ENCODE results near the gene KIF13A.
"Not testable (repeated sequence)": the region's sequence is repeated elsewhere in the genome, so short reads cannot be mapped to it uniquely, and the experiment has no call there.

The KIF13A gene

GRCh38 chr6:17935188-17936149 lies 52.0 kb downstream of the KIF13A start:
- no peak for FAIRE-seq

GRCh38 chr6:17933716-17934115 lies 53.7 kb downstream of the KIF13A start:
- DNase-seq (ENCODE audit: insufficient read length, low spot score) (no peak), FAIRE-seq (no peak)

More at GRCh38 chr6:17935188-17936149, 52.0 kb downstream of the KIF13A start:
- DNase-seq (ENCODE audit: insufficient read length, low spot score), result no peak

- FAIRE-seq (no peak), DNase-seq (ENCODE audit: insufficient read length, low spot score) (no peak)
These were observed 55.0 kb downstream of the KIF13A start for GRCh38 chr6:17932330-17932852.

GRCh38 chr6:17931227-17931626 lies 56.2 kb downstream of the KIF13A start:
- no peak for FAIRE-seq

GRCh38 chr6:17930321-17930993 lies 57.0 kb downstream of the KIF13A start:
- DNase-seq (ENCODE audit: insufficient read length, low spot score), result no peak
- FAIRE-seq, result no peak

More at GRCh38 chr6:17931227-17931626, 56.2 kb downstream of the KIF13A start:
- no peak for DNase-seq (ENCODE audit: insufficient read length, low spot score)

- FAIRE-seq (no peak), DNase-seq (ENCODE audit: insufficient read length, low spot score) (no peak)
These were observed 58.7 kb downstream of the KIF13A start for GRCh38 chr6:17928514-17929430.

- FAIRE-seq (no peak), DNase-seq (ENCODE audit: insufficient read length, low spot score) (no peak)
These were observed 59.7 kb downstream of the KIF13A start for GRCh38 chr6:17927705-17928104.

- FAIRE-seq (no peak), DNase-seq (ENCODE audit: insufficient read length, low spot score) (no peak)
These were observed 64.0 kb downstream of the KIF13A start for GRCh38 chr6:17923401-17923863.

GRCh38 chr6:17921454-17921853 lies 66.0 kb downstream of the KIF13A start:
- FAIRE-seq (no peak), DNase-seq (ENCODE audit: insufficient read length, low spot score) (no peak)

- DNase-seq (ENCODE audit: insufficient read length, low spot score) (no peak), FAIRE-seq (no peak)
These were observed 67.9 kb downstream of the KIF13A start for GRCh38 chr6:17919496-17919895.

GRCh38 chr6:17917837-17918763 lies 69.3 kb downstream of the KIF13A start:
- DNase-seq (ENCODE audit: insufficient read length, low spot score) (no peak), FAIRE-seq (no peak)

- no peak for DNase-seq (ENCODE audit: insufficient read length, low spot score)
- no peak for FAIRE-seq
These were observed 72.8 kb downstream of the KIF13A start for GRCh38 chr6:17914651-17915050.

- FAIRE-seq (no peak), DNase-seq (ENCODE audit: insufficient read length, low spot score) (no peak)
These were observed 74.9 kb downstream of the KIF13A start for GRCh38 chr6:17912521-17912920.

GRCh38 chr6:17911656-17912055 lies 75.8 kb downstream of the KIF13A start:
- not testable (repeated sequence) for FAIRE-seq

GRCh38 chr6:17910189-17910588 lies 77.2 kb downstream of the KIF13A start:
- no peak for DNase-seq (ENCODE audit: insufficient read length, low spot score)
- FAIRE-seq, result no peak

More at GRCh38 chr6:17911656-17912055, 75.8 kb downstream of the KIF13A start:
- not testable (repeated sequence) for DNase-seq (ENCODE audit: insufficient read length, low spot score)

GRCh38 chr6:17908831-17909230 lies 78.6 kb downstream of the KIF13A start:
- no peak for FAIRE-seq
- DNase-seq (ENCODE audit: insufficient read length, low spot score), result no peak

GRCh38 chr6:17907406-17908229 lies 79.8 kb downstream of the KIF13A start:
- FAIRE-seq (no peak), DNase-seq (ENCODE audit: insufficient read length, low spot score) (no peak)

Data from GM19239 (cell line).